HCEC 1CT (cell line): Measurements from ENCODE around the gene CARD10.

ENCODE experiments used
- DNase-seq: peaks from one replicate; pipeline ENCODE4 v3.0.0-alpha.2; 2017

Gene CARD10

GRCh38 chr22:37519268-37520195 lies at the start of gene CARD10:
Gene CARD10 (minus strand): TSS chr22:37519415. CDS start chr22:37519200, 215 bp downstream.
- DNase-seq = no peak

- no peak for DNase-seq
These were observed 49.3 kb upstream of the CARD10 start for GRCh38 chr22:37568448-37569008.

- DNase-seq = no peak
These were observed 48.8 kb upstream of the CARD10 start for GRCh38 chr22:37568012-37568411.

GRCh38 chr22:37566903-37567798 lies 47.9 kb upstream of the CARD10 start:
- no peak for DNase-seq

- no peak for DNase-seq
These were observed 47.2 kb upstream of the CARD10 start for GRCh38 chr22:37566329-37566837.

- DNase-seq = no peak
These were observed 46.6 kb upstream of the CARD10 start for GRCh38 chr22:37565830-37566229.

- DNase-seq = no peak
These were observed 45.0 kb upstream of the CARD10 start for GRCh38 chr22:37564111-37564711.

- DNase-seq = peak; percentile 89
These were observed 44.2 kb upstream of the CARD10 start for GRCh38 chr22:37563153-37564081.

- no peak for DNase-seq
These were observed 43.0 kb upstream of the CARD10 start for GRCh38 chr22:37562049-37562875.

- DNase-seq = peak; percentile 84
These were observed 42.2 kb upstream of the CARD10 start for GRCh38 chr22:37561212-37562048.

GRCh38 chr22:37560608-37561211 lies 41.5 kb upstream of the CARD10 start:
- peak; percentile 43 for DNase-seq

GRCh38 chr22:37559901-37560607 lies 40.8 kb upstream of the CARD10 start, which contains the start of gene CDC42EP1:
Gene CDC42EP1 (plus strand): TSS chr22:37560480. CDS start chr22:37566350, 5,870 bp downstream.
- DNase-seq = peak; percentile 54

GRCh38 chr22:37559521-37559900 lies 40.3 kb upstream of the CARD10 start:
- no peak for DNase-seq

GRCh38 chr22:37558815-37559214 lies 39.6 kb upstream of the CARD10 start:
- DNase-seq = no peak

GRCh38 chr22:37557321-37558001 lies 38.2 kb upstream of the CARD10 start:
- DNase-seq = no peak

- DNase-seq = no peak
These were observed 37.5 kb upstream of the CARD10 start for GRCh38 chr22:37556710-37557109.

- no peak for DNase-seq
These were observed 35.8 kb upstream of the CARD10 start for GRCh38 chr22:37555029-37555428.

GRCh38 chr22:37553725-37554124 lies 34.5 kb upstream of the CARD10 start:
- DNase-seq = no peak
